ENCODE results near the gene NUP107.

The NUP107 gene

GRCh38 chr12:68667291-68667690 is 19.5 kb upstream of the NUP107 start:
- no peak for ATAC-seq
- no peak for TF ChIP-seq PPARA (CRISPR knock-in tag; IDR thresholded peaks at IDR 0.05; ENCODE audit: borderline replicate concordance)
- TF ChIP-seq, protein P1, sequence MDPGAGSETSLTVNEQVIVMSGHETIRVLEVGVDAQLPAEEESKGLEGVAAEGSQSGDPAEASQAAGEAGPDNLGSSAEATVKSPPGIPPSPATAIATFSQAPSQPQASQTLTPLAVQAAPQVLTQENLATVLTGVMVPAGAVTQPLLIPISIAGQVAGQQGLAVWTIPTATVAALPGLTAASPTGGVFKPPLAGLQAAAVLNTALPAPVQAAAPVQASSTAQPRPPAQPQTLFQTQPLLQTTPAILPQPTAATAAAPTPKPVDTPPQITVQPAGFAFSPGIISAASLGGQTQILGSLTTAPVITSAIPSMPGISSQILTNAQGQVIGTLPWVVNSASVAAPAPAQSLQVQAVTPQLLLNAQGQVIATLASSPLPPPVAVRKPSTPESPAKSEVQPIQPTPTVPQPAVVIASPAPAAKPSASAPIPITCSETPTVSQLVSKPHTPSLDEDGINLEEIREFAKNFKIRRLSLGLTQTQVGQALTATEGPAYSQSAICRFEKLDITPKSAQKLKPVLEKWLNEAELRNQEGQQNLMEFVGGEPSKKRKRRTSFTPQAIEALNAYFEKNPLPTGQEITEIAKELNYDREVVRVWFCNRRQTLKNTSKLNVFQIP (CRISPR knock-in tag; IDR thresholded peaks at IDR 0.05; ENCODE audit: borderline replicate concordance, low read depth): no peak
- no peak for TF ChIP-seq ZNF565 (CRISPR knock-in tag; conservative IDR thresholded peaks at IDR 0.05; ENCODE audit: low read depth)
- TF ChIP-seq ZNF70 (CRISPR knock-in tag; IDR thresholded peaks at IDR 0.05): no peak
- no peak for TF ChIP-seq OSR1 (CRISPR knock-in tag; IDR thresholded peaks at IDR 0.05)
- no peak for TF ChIP-seq TCF4 (CRISPR knock-in tag; IDR thresholded peaks at IDR 0.05; ENCODE audit: borderline replicate concordance)
- no peak for TF ChIP-seq ESRRG (CRISPR knock-in tag; IDR thresholded peaks at IDR 0.05)

- ATAC-seq: peak; percentile 34
- TF ChIP-seq RARB (CRISPR knock-in tag; IDR thresholded peaks at IDR 0.05) (no peak), TCF4 (CRISPR knock-in tag; IDR thresholded peaks at IDR 0.05; ENCODE audit: borderline replicate concordance) (no peak), ZNF8 (CRISPR knock-in tag; IDR thresholded peaks at IDR 0.05) (no peak), PATZ1 (CRISPR knock-in tag; IDR thresholded peaks at IDR 0.05; ENCODE audit: borderline replicate concordance) (no peak)
- TF ChIP-seq, protein P1 (CRISPR knock-in tag; IDR thresholded peaks at IDR 0.05; ENCODE audit: borderline replicate concordance, low read depth): no peak
Measured at GRCh38 chr12:68667896-68668295, 18.9 kb upstream of the NUP107 start.

DNA sequence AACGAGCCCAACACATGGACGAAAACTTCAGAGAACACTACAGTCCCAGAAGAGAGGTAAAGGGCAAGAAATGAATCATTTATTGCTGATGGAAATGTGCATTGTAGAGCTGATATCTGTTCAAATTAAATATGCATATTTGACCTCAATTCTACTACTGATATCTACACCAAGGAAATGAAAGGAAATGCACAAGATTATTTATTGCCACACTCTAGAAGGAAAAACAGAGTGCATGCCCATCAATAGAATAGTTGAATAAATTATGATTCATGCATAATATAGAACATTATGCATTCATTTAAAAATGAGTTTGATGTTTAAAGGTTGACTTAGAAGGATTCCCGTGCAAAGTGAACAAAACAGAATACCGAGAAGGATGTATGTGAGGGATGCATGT is 15.6 kb upstream of the NUP107 start:
- ATAC-seq: no peak
- TF ChIP-seq ZNF70 (CRISPR knock-in tag; IDR thresholded peaks at IDR 0.05): no peak
- TF ChIP-seq ZNF565 (CRISPR knock-in tag; conservative IDR thresholded peaks at IDR 0.05; ENCODE audit: low read depth): no peak
- no peak for TF ChIP-seq TCF4 (CRISPR knock-in tag; IDR thresholded peaks at IDR 0.05; ENCODE audit: borderline replicate concordance)
- no peak for TF ChIP-seq TOX (CRISPR knock-in tag; IDR thresholded peaks at IDR 0.05; ENCODE audit: borderline replicate concordance)
- no peak for TF ChIP-seq SNAI2 (CRISPR knock-in tag; IDR thresholded peaks at IDR 0.05)
- TF ChIP-seq, protein P2, sequence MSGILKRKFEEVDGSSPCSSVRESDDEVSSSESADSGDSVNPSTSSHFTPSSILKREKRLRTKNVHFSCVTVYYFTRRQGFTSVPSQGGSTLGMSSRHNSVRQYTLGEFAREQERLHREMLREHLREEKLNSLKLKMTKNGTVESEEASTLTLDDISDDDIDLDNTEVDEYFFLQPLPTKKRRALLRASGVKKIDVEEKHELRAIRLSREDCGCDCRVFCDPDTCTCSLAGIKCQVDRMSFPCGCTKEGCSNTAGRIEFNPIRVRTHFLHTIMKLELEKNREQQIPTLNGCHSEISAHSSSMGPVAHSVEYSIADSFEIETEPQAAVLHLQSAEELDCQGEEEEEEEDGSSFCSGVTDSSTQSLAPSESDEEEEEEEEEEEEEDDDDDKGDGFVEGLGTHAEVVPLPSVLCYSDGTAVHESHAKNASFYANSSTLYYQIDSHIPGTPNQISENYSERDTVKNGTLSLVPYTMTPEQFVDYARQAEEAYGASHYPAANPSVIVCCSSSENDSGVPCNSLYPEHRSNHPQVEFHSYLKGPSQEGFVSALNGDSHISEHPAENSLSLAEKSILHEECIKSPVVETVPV (CRISPR knock-in tag; IDR thresholded peaks at IDR 0.05): no peak
- no peak for TF ChIP-seq ISL1 (CRISPR knock-in tag; IDR thresholded peaks at IDR 0.05)
- TF ChIP-seq BACH2 (CRISPR knock-in tag; IDR thresholded peaks at IDR 0.05; ENCODE audit: borderline replicate concordance): no peak
- no peak for TF ChIP-seq CREB5 (CRISPR knock-in tag; IDR thresholded peaks at IDR 0.05; ENCODE audit: low read depth)
- TF ChIP-seq ZFP3 (CRISPR knock-in tag; IDR thresholded peaks at IDR 0.05): no peak
- TF ChIP-seq, protein P1 (CRISPR knock-in tag; IDR thresholded peaks at IDR 0.05; ENCODE audit: borderline replicate concordance, low read depth): no peak
- TF ChIP-seq OSR1 (CRISPR knock-in tag; IDR thresholded peaks at IDR 0.05): no peak
- no peak for TF ChIP-seq ESRRG (CRISPR knock-in tag; IDR thresholded peaks at IDR 0.05)
- TF ChIP-seq PPARA (CRISPR knock-in tag; IDR thresholded peaks at IDR 0.05; ENCODE audit: borderline replicate concordance): no peak
- no peak for TF ChIP-seq ZNF8 (CRISPR knock-in tag; IDR thresholded peaks at IDR 0.05)
- no peak for TF ChIP-seq CSDC2 (CRISPR knock-in tag; IDR thresholded peaks at IDR 0.05)
- TF ChIP-seq ZFP30 (CRISPR knock-in tag; IDR thresholded peaks at IDR 0.05): no peak
- TF ChIP-seq RARB (CRISPR knock-in tag; IDR thresholded peaks at IDR 0.05): no peak
- TF ChIP-seq GLIS3 (CRISPR knock-in tag; IDR thresholded peaks at IDR 0.05): no peak
- no peak for TF ChIP-seq PATZ1 (CRISPR knock-in tag; IDR thresholded peaks at IDR 0.05; ENCODE audit: borderline replicate concordance)
